HL-60/S4 treated with phorbol 12-myristate 13-acetate at 8.2 ng/mL for 4 days and 3 days (cell line): ENCODE data around the gene CRACR2B.

ENCODE experiments used
- in situ Hi-C: fragments of 300-500 bp; cut with MboI; formaldehyde crosslinking; loops from 2 replicates; pipeline ENCODE4 v1.15.0; 2022; ENCODE audit warnings: low sequenced_read_pairs

The CRACR2B gene

GRCh38 chr11:837189-837989, 9.7 kb downstream of the CRACR2B start:
- in situ Hi-C loops: no loop called here

- in situ Hi-C loops: no loop called here
These were observed 10.2 kb downstream of the CRACR2B start for GRCh38 chr11:837990-838307.

- in situ Hi-C loops: no loop called here
These were observed 10.9 kb downstream of the CRACR2B start for GRCh38 chr11:838441-839279.

GRCh38 chr11:839280-839623, 11.5 kb downstream of the CRACR2B start:
- in situ Hi-C loops: no loop called here

GRCh38 chr11:839875-840617, 12.3 kb downstream of the CRACR2B start:
- in situ Hi-C loops: no loop called here

GRCh38 chr11:841981-842369, 14.3 kb downstream of the CRACR2B start:
- in situ Hi-C loops: no loop called here

- in situ Hi-C loops: no loop called here
These were observed 14.8 kb downstream of the CRACR2B start, which contains the start of the genes POLR2L and TSPAN4 for GRCh38 chr11:842370-843002. Gene POLR2L (minus strand): TSS chr11:842529. CDS start chr11:842508, 21 bp downstream. Gene TSPAN4 (plus strand): TSS chr11:842852. CDS start chr11:850305, 7,453 bp downstream.

GRCh38 chr11:843086-843734, 15.5 kb downstream of the CRACR2B start:
- in situ Hi-C loops: no loop called here

GRCh38 chr11:843818-844692, 16.3 kb downstream of the CRACR2B start:
- in situ Hi-C loops: no loop called here

- in situ Hi-C loops: no loop called here
These were observed 17.2 kb downstream of the CRACR2B start for GRCh38 chr11:844693-845644.

- in situ Hi-C loops: no loop called here
These were observed 18.3 kb downstream of the CRACR2B start for GRCh38 chr11:845872-846495.

GRCh38 chr11:846496-847098, 18.9 kb downstream of the CRACR2B start:
- in situ Hi-C loops: no loop called here

GRCh38 chr11:847876-848275, 20.2 kb downstream of the CRACR2B start:
- in situ Hi-C loops: no loop called here

GRCh38 chr11:848380-848931, 20.7 kb downstream of the CRACR2B start:
- in situ Hi-C loops: no loop called here

GRCh38 chr11:849104-849824, 21.5 kb downstream of the CRACR2B start:
- in situ Hi-C loops: no loop called here

- in situ Hi-C loops: no loop called here
These were observed 22.4 kb downstream of the CRACR2B start for GRCh38 chr11:849951-850774.
